GM23338 (cell line): ENCODE data around the gene IL6R. TPM values are rescaled to one million over a fixed set of nuclear protein-coding genes. Genes with fewer than 3 reads are reported as not detected.
A peak's percentile ranks its signal among the peaks of the same experiment; 100 is the strongest.

ENCODE experiments used
- ATAC-seq: fragments of 200-7000 bp; cut with Tn5 transposase; 3 replicates; pipeline ENCODE4 v1.9.1; 2020
- DNase-seq: peaks from one replicate; pipeline ENCODE4 v3.0.0-alpha.2; 2015; ENCODE audit warnings: low spot score
- H2AFZ ChIP-seq: fragments of 200-600 bp; sonication (generic); 2 replicates; pipeline ENCODE4 v1.8.0; 2016; ENCODE audit warnings: antibody characterized with exemption, mild to moderate bottlenecking, moderate library complexity
- H3F3A ChIP-seq: fragments of 200-600 bp; sonication (generic); replicated peaks from 2 replicates; pipeline ENCODE4 v1.8.0; 2017; ENCODE audit warnings: antibody characterized with exemption, mixed run types, low read depth
- H3K27ac ChIP-seq: fragments of 200-600 bp; sonication (generic); 2 replicates; pipeline ENCODE4 v1.6.1; 2016; ENCODE audit warnings: low read depth
- H3K27me3 ChIP-seq: fragments of 200-600 bp; sonication (generic); 2 replicates; pipeline ENCODE4 v1.8.0; 2016; ENCODE audit warnings: mild to moderate bottlenecking, mixed run types, moderate library complexity; ENCODE audit not compliant: insufficient read depth
- H3K36me3 ChIP-seq: fragments of 200-600 bp; sonication (generic); 2 replicates; pipeline ENCODE4 v1.8.0; 2016; ENCODE audit warnings: mild to moderate bottlenecking; ENCODE audit not compliant: insufficient read depth
- H3K4me1 ChIP-seq: fragments of 200-600 bp; sonication (generic); 2 replicates; pipeline ENCODE4 v1.8.0; 2016; ENCODE audit warnings: mild to moderate bottlenecking, moderate library complexity; ENCODE audit not compliant: insufficient read depth
- H3K4me2 ChIP-seq: fragments of 200-600 bp; sonication (generic); 2 replicates; pipeline ENCODE4 v1.7.1; 2017; ENCODE audit warnings: mixed run types
- H3K4me3 ChIP-seq: fragments of 200-600 bp; sonication (generic); 2 replicates; pipeline ENCODE4 v1.6.1; 2016; ENCODE audit warnings: mixed run types
- H3K79me2 ChIP-seq: fragments of 200-600 bp; sonication (generic); replicated peaks from 2 replicates; pipeline ENCODE4 v1.8.0; 2017; ENCODE audit warnings: mild to moderate bottlenecking; ENCODE audit not compliant: insufficient read depth
- H3K9me2 ChIP-seq: fragments of 200-600 bp; sonication (generic); 2 replicates; pipeline ENCODE4 v1.8.0; 2017; ENCODE audit not compliant: insufficient read depth
- H4K20me1 ChIP-seq: fragments of 200-600 bp; sonication (generic); replicated peaks from 2 replicates; pipeline ENCODE4 v1.8.0; 2017; ENCODE audit warnings: mild to moderate bottlenecking; ENCODE audit not compliant: insufficient read depth
- H3K27ac Mint-ChIP-seq: 2 replicates; pipeline ENCODE4 v1.8.0; 2020; ENCODE audit warnings: inconsistent platforms, mild to moderate bottlenecking, moderate library complexity, mixed read lengths
- H3K27me3 Mint-ChIP-seq: 3 replicates; pipeline ENCODE4 v1.8.0; 2022; ENCODE audit warnings: low read depth, mild to moderate bottlenecking, moderate library complexity, mixed read lengths, inconsistent platforms; ENCODE audit not compliant: insufficient read depth, poor library complexity
- H3K36me3 Mint-ChIP-seq: 3 replicates; pipeline ENCODE4 v1.8.0; 2021; ENCODE audit warnings: low read depth, mild to moderate bottlenecking, inconsistent platforms, moderate library complexity, mixed read lengths
- H3K4me1 Mint-ChIP-seq: 3 replicates; pipeline ENCODE4 v1.8.0; 2020; ENCODE audit warnings: mild to moderate bottlenecking, inconsistent platforms, mixed read lengths
- H3K4me3 Mint-ChIP-seq: 3 replicates; pipeline ENCODE4 v1.8.0; 2021; ENCODE audit warnings: moderate library complexity, mild to moderate bottlenecking, inconsistent platforms, mixed read lengths
- H3K9me3 Mint-ChIP-seq: 3 replicates; pipeline ENCODE4 v1.8.0; 2020; ENCODE audit warnings: moderate library complexity, mild to moderate bottlenecking, inconsistent platforms, mixed read lengths
- EZH2 ChIP-seq: fragments of 200-600 bp; sonication (generic); IDR thresholded peaks from one replicate; pipeline ENCODE4 v1.8.0; 2017; ENCODE audit warnings: antibody characterized with exemption, mild to moderate bottlenecking, low read depth; ENCODE audit not compliant: unreplicated experiment
- EZH2phosphoT487 ChIP-seq: fragments of 200-600 bp; sonication (generic); IDR thresholded peaks from one replicate; pipeline ENCODE4 v1.8.1; 2018; ENCODE audit warnings: antibody characterized with exemption; ENCODE audit not compliant: unreplicated experiment
- NANOG ChIP-seq: IDR thresholded peaks from 2 replicates; pipeline ENCODE4 v1.6.1; 2016; ENCODE audit warnings: antibody characterized with exemption, borderline replicate concordance
- POLR2AphosphoS5 ChIP-seq: IDR thresholded peaks from 2 replicates; pipeline ENCODE4 v1.6.1; 2016; ENCODE audit warnings: antibody characterized with exemption, low read depth
- STAT1 ChIP-seq: IDR thresholded peaks from one replicate; pipeline ENCODE4 v1.6.1; 2016; ENCODE audit warnings: antibody characterized with exemption; ENCODE audit not compliant: unreplicated experiment
- polyA plus RNA-seq: library from polyadenylated mRNA; unstranded; fragments of >200 nt; fragmentation: Nextera tagmentation; extraction: Ambion mirVana; gene quantifications from 2 replicates; pipeline ENCODE4 v1.2.1, GENCODE V29; 2016
- total RNA-seq: library from RNA; depleted of rRNA; stranded (reverse); fragments of >200 nt; shearing (Covaris generic); gene quantifications from 2 replicates; pipeline ENCODE4 v1.2.3, GENCODE V29; 2014
- TF ChIP-seq, protein P1 (sequence below): fragments of 250-450 bp; sonication (Bioruptor Pico); IDR thresholded peaks from 2 replicates; pipeline ENCODE4 v1.5.0; 2020; ENCODE audit warnings: mild to moderate bottlenecking, moderate library complexity

IL6R gene
- total and polyA plus RNA-seq, 2 experiments from 2014 or later = 1.0 to 13.8 TPM

DNA sequence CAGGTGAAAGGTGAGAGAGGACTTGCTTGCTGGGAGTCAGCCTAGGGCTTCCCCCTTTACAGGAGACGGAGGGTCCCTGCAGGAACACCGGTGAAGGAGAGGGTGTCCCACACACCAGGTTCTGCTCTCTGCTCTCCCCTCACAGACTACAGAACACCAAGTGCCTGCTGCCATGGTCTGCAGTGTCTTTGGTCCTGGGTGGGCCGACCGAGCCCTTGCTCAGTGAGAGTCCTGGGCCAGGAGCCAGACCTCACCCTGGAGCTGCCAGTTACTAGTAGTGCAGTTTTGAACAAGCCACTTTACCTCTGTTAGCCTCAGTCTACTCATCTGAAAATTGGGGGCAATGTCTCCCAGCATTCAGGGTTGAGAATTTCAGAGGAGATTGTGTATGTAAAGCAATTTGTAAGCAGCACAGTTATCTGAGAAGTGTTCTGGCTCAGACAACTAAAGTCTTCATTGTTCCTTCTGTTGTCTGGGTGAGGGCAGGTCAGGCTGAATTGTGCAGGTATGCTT is 2.7 kb upstream of the IL6R start (continued):
- TF ChIP-seq, protein P1, sequence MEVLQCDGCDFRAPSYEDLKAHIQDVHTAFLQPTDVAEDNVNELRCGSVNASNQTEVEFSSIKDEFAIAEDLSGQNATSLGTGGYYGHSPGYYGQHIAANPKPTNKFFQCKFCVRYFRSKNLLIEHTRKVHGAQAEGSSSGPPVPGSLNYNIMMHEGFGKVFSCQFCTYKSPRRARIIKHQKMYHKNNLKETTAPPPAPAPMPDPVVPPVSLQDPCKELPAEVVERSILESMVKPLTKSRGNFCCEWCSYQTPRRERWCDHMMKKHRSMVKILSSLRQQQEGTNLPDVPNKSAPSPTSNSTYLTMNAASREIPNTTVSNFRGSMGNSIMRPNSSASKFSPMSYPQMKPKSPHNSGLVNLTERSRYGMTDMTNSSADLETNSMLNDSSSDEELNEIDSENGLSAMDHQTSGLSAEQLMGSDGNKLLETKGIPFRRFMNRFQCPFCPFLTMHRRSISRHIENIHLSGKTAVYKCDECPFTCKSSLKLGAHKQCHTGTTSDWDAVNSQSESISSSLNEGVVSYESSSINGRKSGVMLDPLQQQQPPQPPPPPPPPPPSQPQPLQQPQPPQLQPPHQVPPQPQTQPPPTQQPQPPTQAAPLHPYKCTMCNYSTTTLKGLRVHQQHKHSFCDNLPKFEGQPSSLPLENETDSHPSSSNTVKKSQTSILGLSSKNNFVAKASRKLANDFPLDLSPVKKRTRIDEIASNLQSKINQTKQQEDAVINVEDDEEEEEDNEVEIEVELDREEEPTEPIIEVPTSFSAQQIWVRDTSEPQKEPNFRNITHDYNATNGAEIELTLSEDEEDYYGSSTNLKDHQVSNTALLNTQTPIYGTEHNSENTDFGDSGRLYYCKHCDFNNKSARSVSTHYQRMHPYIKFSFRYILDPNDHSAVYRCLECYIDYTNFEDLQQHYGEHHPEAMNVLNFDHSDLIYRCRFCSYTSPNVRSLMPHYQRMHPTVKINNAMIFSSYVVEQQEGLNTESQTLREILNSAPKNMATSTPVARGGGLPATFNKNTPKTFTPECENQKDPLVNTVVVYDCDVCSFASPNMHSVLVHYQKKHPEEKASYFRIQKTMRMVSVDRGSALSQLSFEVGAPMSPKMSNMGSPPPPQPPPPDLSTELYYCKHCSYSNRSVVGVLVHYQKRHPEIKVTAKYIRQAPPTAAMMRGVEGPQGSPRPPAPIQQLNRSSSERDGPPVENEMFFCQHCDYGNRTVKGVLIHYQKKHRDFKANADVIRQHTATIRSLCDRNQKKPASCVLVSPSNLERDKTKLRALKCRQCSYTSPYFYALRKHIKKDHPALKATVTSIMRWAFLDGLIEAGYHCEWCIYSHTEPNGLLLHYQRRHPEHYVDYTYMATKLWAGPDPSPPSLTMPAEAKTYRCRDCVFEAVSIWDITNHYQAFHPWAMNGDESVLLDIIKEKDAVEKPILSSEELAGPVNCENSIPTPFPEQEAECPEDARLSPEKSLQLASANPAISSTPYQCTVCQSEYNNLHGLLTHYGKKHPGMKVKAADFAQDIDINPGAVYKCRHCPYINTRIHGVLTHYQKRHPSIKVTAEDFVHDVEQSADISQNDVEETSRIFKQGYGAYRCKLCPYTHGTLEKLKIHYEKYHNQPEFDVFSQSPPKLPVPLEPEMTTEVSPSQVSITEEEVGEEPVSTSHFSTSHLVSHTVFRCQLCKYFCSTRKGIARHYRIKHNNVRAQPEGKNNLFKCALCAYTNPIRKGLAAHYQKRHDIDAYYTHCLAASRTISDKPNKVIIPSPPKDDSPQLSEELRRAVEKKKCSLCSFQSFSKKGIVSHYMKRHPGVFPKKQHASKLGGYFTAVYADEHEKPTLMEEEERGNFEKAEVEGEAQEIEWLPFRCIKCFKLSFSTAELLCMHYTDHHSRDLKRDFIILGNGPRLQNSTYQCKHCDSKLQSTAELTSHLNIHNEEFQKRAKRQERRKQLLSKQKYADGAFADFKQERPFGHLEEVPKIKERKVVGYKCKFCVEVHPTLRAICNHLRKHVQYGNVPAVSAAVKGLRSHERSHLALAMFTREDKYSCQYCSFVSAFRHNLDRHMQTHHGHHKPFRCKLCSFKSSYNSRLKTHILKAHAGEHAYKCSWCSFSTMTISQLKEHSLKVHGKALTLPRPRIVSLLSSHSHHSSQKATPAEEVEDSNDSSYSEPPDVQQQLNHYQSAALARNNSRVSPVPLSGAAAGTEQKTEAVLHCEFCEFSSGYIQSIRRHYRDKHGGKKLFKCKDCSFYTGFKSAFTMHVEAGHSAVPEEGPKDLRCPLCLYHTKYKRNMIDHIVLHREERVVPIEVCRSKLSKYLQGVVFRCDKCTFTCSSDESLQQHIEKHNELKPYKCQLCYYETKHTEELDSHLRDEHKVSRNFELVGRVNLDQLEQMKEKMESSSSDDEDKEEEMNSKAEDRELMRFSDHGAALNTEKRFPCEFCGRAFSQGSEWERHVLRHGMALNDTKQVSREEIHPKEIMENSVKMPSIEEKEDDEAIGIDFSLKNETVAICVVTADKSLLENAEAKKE (CRISPR knock-in tag) = no peak

DNA sequence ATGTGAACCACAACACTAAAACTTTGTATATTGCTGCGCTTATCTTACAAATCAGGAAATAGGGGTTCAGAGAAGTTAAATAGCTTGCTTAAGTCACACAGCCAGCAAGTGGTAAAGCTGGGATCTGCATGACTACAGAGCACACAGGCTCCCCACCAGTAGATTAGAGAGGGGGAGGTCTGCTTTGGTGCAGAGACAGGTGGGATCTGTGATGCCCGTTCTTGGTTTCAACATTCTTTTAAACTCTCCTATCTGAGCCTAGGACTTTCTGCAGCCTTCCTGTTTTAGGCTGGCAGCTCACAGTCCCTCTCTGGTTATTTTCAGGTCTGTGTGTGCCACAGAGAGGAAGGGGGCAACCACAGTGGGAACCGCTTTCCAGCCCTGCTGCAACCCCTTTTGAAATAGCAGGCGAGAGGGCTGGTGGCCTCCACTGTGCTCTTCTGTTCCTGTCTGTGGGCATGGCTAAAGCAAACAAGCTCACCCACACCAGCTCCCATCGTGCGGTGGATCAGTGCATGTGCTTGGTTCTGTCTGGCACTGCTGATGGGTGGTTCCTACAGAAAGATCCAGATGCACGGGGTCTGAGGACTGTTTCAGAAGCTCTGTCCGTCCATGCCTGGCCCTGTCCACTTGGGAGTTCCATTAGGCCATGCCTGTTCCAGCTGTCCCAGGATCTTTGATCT is 1.7 kb upstream of the IL6R start:
- H3K4me3 Mint-ChIP-seq = no peak overlapping the region
- H3K27ac Mint-ChIP-seq = no peak overlapping the region
- H3F3A ChIP-seq = 0 out of 2 replicates have a peak, but pooled peaks cover 6% of the 10 kb centered on the region
- peaks cover 42% of the 10 kb centered on the region for H3K27me3 ChIP-seq
- H3K4me3 ChIP-seq = no peak overlapping the region
- peak overlapping the region; percentile 52 for H2AFZ ChIP-seq
- DNase-seq (no peak), ATAC-seq (no peak)
- H4K20me1 ChIP-seq = no peaks in the 10 kb centered on the region
- H3K27me3 Mint-ChIP-seq = peaks cover 46% of the 10 kb centered on the region
- H3K9me3 Mint-ChIP-seq = no peaks in the 10 kb centered on the region
- H3K27ac ChIP-seq = no peak overlapping the region
- no peaks in the 10 kb centered on the region for H3K9me2 ChIP-seq
- peaks cover 13% of the 10 kb centered on the region for H3K4me1 Mint-ChIP-seq
- H3K4me2 ChIP-seq = no peak overlapping the region
- H3K79me2 ChIP-seq = no peaks in the 10 kb centered on the region
- H3K4me1 ChIP-seq = peaks cover 11% of the 10 kb centered on the region; the same call in 1 of the 2 replicates
- no peaks in the 10 kb centered on the region; the same call in 2 of the 3 replicates for H3K36me3 Mint-ChIP-seq
- no peaks in the 10 kb centered on the region for H3K36me3 ChIP-seq
- TF ChIP-seq, protein P1 (CRISPR knock-in tag) = no peak
- TF ChIP-seq EZH2 = no peak
- no peak for TF ChIP-seq NANOG
- TF ChIP-seq EZH2phosphoT487 = no peak
- TF ChIP-seq STAT1 = no peak
- TF ChIP-seq POLR2AphosphoS5 = no peak
